Bronchial epithelial cell (primary cell): ENCODE results near the gene ECPAS. TPM values are rescaled to one million over a fixed set of nuclear protein-coding genes. Genes with fewer than 3 reads are reported as not detected.
"Not testable (repeated sequence)": the region's sequence is repeated elsewhere in the genome, so short reads cannot be mapped to it uniquely, and the experiment has no call there.

Experiments
- DNase-seq: peaks from one replicate; pipeline ENCODE4 v3.0.0-alpha.2; 2010; ENCODE audit warnings: low read depth
- FAIRE-seq: peaks from 2 replicates; lab custom pipeline; 2011; peaks lifted over from hg19 to GRCh38; lab: Jason Lieb, UNC
- H3K27me3 ChIP-seq: 2 replicates; pipeline ENCODE4 v1.5.1; 2011; ENCODE audit warnings: low read length; ENCODE audit not compliant: control insufficient read depth, insufficient read depth
- H3K36me3 ChIP-seq: 2 replicates; pipeline ENCODE4 v1.5.1; 2011; ENCODE audit warnings: low read length; ENCODE audit not compliant: control insufficient read depth, insufficient read depth
- H3K4me3 ChIP-seq: 2 replicates; pipeline ENCODE4 v1.5.1; 2011; ENCODE audit warnings: mild to moderate bottlenecking, low read depth, low read length, control low read depth
- CTCF ChIP-seq: IDR thresholded peaks from 2 replicates; pipeline ENCODE4 v1.5.1; 2011; ENCODE audit warnings: mild to moderate bottlenecking, moderate library complexity, low read length, control low read depth, inconsistent platforms; ENCODE audit not compliant: insufficient read depth, severe bottlenecking
- total RNA-seq: library from RNA; depleted of rRNA; stranded (reverse); fragments of >200 nt; gene quantifications from 2 replicates; pipeline ENCODE4 v1.2.1, GENCODE V29; 2014

ECPAS gene
- total RNA-seq, 1 donor from 2014 or later = 102 TPM

- FAIRE-seq (no peak), DNase-seq (peak; percentile 69)
- no peak for TF ChIP-seq CTCF
Measured at GRCh38 chr9:111350556-111350955, 133.6 kb downstream of the ECPAS start.

DNA sequence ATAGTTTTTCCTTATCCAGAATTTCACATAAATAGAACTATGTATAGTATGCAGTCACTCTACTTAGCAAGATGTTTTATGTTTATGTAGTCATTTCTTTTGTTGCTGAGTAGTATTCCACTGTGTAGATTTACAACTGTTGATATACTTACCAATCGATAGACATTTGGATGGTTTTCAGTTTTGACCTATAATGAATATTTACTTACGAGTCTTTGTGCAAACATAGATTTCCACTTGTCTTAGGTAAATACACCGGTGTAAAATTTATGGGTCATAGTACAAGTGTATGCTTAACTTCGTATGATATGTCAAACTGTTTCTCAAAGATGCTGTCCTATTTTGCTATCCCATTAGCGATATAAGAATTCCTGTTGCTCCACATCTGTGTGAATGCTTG is 134.4 kb downstream of the ECPAS start:
- no peaks in the 10 kb centered on the region for H3K27me3 ChIP-seq
- no peaks in the 10 kb centered on the region for H3K36me3 ChIP-seq
- DNase-seq (peak; percentile 9), FAIRE-seq (no peak)
- H3K4me3 ChIP-seq = no peak overlapping the region
- TF ChIP-seq CTCF = no peak

More at GRCh38 chr9:111350556-111350955, 133.6 kb downstream of the ECPAS start:
- Histone ChIP-seq H3K4me3 (no peak overlapping the region), H3K36me3 (no peaks in the 10 kb centered on the region), H3K27me3 (no peaks in the 10 kb centered on the region)

GRCh38 chr9:111348821-111349271 is 135.3 kb downstream of the ECPAS start:
- no peak overlapping the region for H3K4me3 ChIP-seq
- DNase-seq = peak; percentile 93

DNA sequence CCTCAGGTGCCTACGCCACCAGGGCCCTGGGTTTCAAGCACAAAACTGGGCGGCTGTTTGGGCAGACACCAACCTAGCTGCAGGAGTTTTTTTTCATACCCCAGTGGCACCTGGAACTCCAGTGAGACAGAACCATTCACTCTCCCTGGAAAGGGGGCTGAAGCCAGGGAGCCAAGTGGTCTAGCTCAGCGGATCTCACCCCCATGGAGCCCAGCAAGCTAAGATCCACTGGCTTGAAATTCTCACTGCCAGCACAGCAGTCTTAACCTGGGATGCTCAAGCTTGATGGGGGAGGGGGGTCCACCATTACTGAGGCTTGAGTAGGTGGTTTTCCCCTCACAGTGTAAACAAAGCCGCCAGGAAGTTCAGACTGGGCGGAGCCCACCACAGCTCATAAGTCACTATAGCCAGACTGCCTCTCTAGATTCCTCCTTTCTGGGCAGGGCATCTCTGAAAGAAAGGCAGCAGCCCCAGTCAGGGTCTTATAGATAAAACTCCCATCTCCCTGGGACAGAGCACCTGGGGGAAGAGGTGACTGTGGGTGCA is 149.8 kb downstream of the ECPAS start:
- not testable (repeated sequence) for H3K27me3 ChIP-seq, FAIRE-seq, H3K36me3 ChIP-seq, H3K4me3 ChIP-seq
- DNase-seq = peak; percentile 18

More at GRCh38 chr9:111348821-111349271, 135.3 kb downstream of the ECPAS start:
- FAIRE-seq = no peak
- no peak for TF ChIP-seq CTCF
- no peaks in the 10 kb centered on the region for H3K36me3 ChIP-seq
- no peaks in the 10 kb centered on the region for H3K27me3 ChIP-seq

DNA sequence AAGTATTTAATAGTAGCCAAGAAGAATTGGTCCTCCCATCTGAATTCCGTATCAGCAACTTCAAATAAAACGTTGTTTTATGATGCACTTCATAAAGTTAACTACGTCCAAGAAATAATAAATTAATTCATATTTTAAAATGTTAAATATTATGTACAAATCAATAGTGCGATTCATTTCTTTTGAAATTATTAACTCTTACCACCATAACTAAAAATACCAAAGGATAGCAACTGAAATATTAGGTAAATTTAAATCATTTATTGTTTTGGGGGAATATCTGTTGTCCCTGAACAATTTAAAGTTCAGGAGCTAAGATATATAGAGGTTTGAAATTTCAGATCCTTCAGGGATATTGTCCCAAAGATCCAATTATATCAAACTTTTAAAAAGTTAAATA is 154.1 kb downstream of the ECPAS start, which contains the start of gene OR2K2:
Gene OR2K2 (minus strand): TSS at position 101 of the 400 bp plus-strand sequence. CDS start 1,791 bp downstream, outside the sequence.
- H3K36me3 ChIP-seq = no peaks in the 10 kb centered on the region
- H3K4me3 ChIP-seq = no peak within 1 kb of the TSS
- TF ChIP-seq CTCF = no peak
- H3K27me3 ChIP-seq = no peaks in the 10 kb centered on the region
- DNase-seq (no peak), FAIRE-seq (no peak)

DNA sequence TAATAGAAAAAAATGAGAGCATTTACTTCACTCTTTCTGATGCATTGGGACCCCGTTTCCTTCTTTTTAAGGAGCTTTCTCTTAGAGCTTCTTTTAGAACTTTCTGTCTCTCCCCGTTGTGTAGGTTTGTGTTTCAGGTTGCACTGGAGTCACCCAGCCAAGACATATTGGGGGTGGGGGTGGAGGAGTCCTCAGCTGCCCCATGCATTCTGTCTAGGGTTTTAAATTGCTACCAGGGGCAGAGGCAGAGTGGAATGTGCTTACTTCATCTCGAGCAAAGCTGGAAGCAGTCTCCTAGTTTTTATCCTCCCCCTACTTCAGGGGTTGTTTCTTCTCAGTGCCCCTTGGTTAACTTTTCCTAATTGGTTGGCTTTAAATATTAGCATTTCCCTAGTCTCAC is 163.6 kb downstream of the ECPAS start:
- DNase-seq = no peak
- TF ChIP-seq CTCF = no peak
- Histone ChIP-seq H3K27me3 (no peaks in the 10 kb centered on the region), H3K36me3 (no peaks in the 10 kb centered on the region), H3K4me3 (no peak overlapping the region)
- no peak for FAIRE-seq
